ENCODE measurements around the gene HEY2.

DNA sequence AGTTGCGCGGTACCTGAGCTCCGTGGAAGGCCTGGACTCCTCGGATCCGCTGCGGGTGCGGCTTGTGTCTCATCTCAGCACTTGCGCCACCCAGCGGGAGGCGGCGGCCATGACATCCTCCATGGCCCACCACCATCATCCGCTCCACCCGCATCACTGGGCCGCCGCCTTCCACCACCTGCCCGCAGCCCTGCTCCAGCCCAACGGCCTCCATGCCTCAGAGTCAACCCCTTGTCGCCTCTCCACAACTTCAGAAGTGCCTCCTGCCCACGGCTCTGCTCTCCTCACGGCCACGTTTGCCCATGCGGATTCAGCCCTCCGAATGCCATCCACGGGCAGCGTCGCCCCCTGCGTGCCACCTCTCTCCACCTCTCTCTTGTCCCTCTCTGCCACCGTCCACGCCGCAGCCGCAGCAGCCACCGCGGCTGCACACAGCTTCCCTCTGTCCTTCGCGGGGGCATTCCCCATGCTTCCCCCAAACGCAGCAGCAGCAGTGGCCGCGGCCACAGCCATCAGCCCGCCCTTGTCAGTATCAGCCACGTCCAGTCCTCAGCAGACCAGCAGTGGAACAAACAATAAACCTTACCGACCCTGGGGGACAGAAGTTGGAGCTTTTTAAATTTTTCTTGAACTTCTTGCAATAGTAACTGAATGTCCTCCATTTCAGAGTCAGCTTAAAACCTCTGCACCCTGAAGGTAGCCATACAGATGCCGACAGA is 9.9 kb downstream of the HEY2 start:
- TF ChIP-seq, protein P1, sequence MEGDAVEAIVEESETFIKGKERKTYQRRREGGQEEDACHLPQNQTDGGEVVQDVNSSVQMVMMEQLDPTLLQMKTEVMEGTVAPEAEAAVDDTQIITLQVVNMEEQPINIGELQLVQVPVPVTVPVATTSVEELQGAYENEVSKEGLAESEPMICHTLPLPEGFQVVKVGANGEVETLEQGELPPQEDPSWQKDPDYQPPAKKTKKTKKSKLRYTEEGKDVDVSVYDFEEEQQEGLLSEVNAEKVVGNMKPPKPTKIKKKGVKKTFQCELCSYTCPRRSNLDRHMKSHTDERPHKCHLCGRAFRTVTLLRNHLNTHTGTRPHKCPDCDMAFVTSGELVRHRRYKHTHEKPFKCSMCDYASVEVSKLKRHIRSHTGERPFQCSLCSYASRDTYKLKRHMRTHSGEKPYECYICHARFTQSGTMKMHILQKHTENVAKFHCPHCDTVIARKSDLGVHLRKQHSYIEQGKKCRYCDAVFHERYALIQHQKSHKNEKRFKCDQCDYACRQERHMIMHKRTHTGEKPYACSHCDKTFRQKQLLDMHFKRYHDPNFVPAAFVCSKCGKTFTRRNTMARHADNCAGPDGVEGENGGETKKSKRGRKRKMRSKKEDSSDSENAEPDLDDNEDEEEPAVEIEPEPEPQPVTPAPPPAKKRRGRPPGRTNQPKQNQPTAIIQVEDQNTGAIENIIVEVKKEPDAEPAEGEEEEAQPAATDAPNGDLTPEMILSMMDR (conservative IDR thresholded peaks at IDR 0.05) = peak; percentile 79
- TF ChIP-seq ZFX (IDR thresholded peaks at IDR 0.05) = no peak

Measured in C4-2B (cell line).